ENCODE measurements around the gene UBE2G1. TPM values are rescaled to one million over a fixed set of nuclear protein-coding genes. Genes with fewer than 3 reads are reported as not detected.

UBE2G1 gene
- total and polyA plus RNA-seq, 2 of the 8 experiments (the other 6 are each of a cell fraction or from before 2014, with no cell fraction given), result 73.9 to 170 TPM

DNA sequence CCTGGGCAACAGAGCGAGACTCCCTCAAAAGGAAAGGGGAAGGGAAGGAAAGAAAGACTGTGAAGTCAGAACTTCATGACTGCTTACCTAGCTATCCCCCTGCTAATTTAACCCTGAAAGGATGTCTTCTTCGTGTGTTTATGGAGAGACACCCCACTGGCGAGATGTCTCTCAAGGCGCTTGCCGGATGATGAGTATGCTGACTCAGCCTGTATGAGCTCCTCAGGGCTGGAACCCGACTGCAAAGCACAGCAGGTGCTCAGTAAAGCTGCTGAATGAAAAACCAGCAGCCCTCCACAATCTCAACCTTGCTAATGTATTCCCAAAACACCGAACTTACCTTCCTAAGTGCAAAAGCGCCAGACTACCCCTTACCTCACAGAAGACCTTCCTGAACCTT, 105.0 kb downstream of the UBE2G1 start (continued):
- no peak for TF ChIP-seq BCL11A (IDR thresholded peaks at IDR 0.05; ENCODE audit: low read depth in 2 of 2, low read length in 2 of 2)

Measured in H1 (cell line).